Activated CD4-positive, alpha-beta memory T cell treated with anti-CD3 and anti-CD28 coated beads, Interleukin-2, amount 10 ng/mL, durations not matched to agents 7 days and 5 days (primary cell): ENCODE data around the gene KRT26. TPM values are rescaled to one million over a fixed set of nuclear protein-coding genes. Genes with fewer than 3 reads are reported as not detected.

ENCODE experiments used
- total RNA-seq, 2 experiments: library from RNA; stranded (reverse); gene quantifications; one replicate each; pipeline ENCODE4 v1.2.3, GENCODE V29; 2021

KRT26 gene
- total RNA-seq, 2 experiments from 2014 or later = not detected

Other genes starting within 250 kb of the KRT26 start
- gene CCR7, start 206.7 kb downstream of the KRT26 start, total RNA-seq = 10 to 100 TPM; 43.3 to 44.6 TPM
- gene SMARCE1, start 124.4 kb downstream of the KRT26 start, total RNA-seq = 100 to 1,000 TPM in 1 of 2 experiments, 10 to 100 TPM in 1; 96.7 to 102 TPM
- not detected for gene KRT222, start 107.0 kb downstream of the KRT26 start, total RNA-seq
- gene KRT24, start 68.4 kb downstream of the KRT26 start, total RNA-seq = not detected
- not detected for gene KRT25, start 16.9 kb downstream of the KRT26 start, total RNA-seq
- gene KRT27, start 10.3 kb upstream of the KRT26 start, total RNA-seq = not detected
- not detected for gene KRT28, start 27.8 kb upstream of the KRT26 start, total RNA-seq
- 10 to 100 TPM; 20.7 to 22.0 TPM for gene KRT10, start 50.4 kb upstream of the KRT26 start, total RNA-seq
- gene KRT12, start 95.0 kb upstream of the KRT26 start, total RNA-seq = not detected
- not detected for gene KRT20, start 113.0 kb upstream of the KRT26 start, total RNA-seq
- gene KRT23, start 165.4 kb upstream of the KRT26 start, total RNA-seq = not detected
- not detected for gene KRT39, start 194.7 kb upstream of the KRT26 start, total RNA-seq
- gene KRT40, start 212.1 kb upstream of the KRT26 start, total RNA-seq = not detected
- not detected for gene KRTAP3-3, start 222.0 kb upstream of the KRT26 start, total RNA-seq
- not detected for gene KRTAP3-2, start 227.7 kb upstream of the KRT26 start, total RNA-seq
- not detected for gene KRTAP3-1, start 236.9 kb upstream of the KRT26 start, total RNA-seq